Endodermal cell (in vitro differentiated cells): ENCODE data around the gene SCAPER. TPM values are rescaled to one million over a fixed set of nuclear protein-coding genes. Genes with fewer than 3 reads are reported as not detected.

Experiments used
- DNase-seq: peaks from one replicate; pipeline ENCODE4 v3.0.0-alpha.2; 2017
- H3K27ac ChIP-seq: 2 replicates; pipeline ENCODE4 v1.5.1; 2013; ENCODE audit warnings: mild to moderate bottlenecking, low read depth, low read length, moderate library complexity
- H3K27me3 ChIP-seq: 2 replicates; pipeline ENCODE4 v1.6.1; 2013; ENCODE audit warnings: mild to moderate bottlenecking, low read length, moderate library complexity; ENCODE audit not compliant: insufficient read depth, control insufficient read depth, poor library complexity, severe bottlenecking
- H3K36me3 ChIP-seq: 2 replicates; pipeline ENCODE4 v1.7.0; 2013; ENCODE audit warnings: mild to moderate bottlenecking, low read length, moderate library complexity; ENCODE audit not compliant: control insufficient read depth, insufficient read depth
- H3K4me1 ChIP-seq: one replicate; pipeline ENCODE4 v1.7.0; 2013; ENCODE audit warnings: low read length; ENCODE audit not compliant: control insufficient read depth, insufficient read depth
- H3K4me3 ChIP-seq: 2 replicates; pipeline ENCODE4 v1.5.1; 2013; ENCODE audit warnings: mild to moderate bottlenecking, low read length, moderate library complexity
- H3K9ac ChIP-seq: 2 replicates; pipeline ENCODE4 v1.6.1; 2013; ENCODE audit warnings: mild to moderate bottlenecking, low read length, moderate library complexity; ENCODE audit not compliant: poor library complexity, severe bottlenecking; ENCODE audit errors: extremely low read depth
- H3K9me3 ChIP-seq: 2 replicates; pipeline ENCODE4 v1.6.1; 2013; ENCODE audit warnings: mild to moderate bottlenecking, low read length, moderate library complexity; ENCODE audit not compliant: control insufficient read depth
- H3K27ac Mint-ChIP-seq: 2 replicates; pipeline ENCODE4 v1.8.0; 2020; ENCODE audit warnings: mixed read lengths
- H3K27me3 Mint-ChIP-seq: 2 replicates; pipeline ENCODE4 v1.8.0; 2021; ENCODE audit warnings: mild to moderate bottlenecking, mixed read lengths; ENCODE audit not compliant: insufficient read depth
- H3K36me3 Mint-ChIP-seq: 2 replicates; pipeline ENCODE4 v1.8.0; 2020; ENCODE audit warnings: low read depth, mixed read lengths
- H3K4me1 Mint-ChIP-seq: 2 replicates; pipeline ENCODE4 v1.8.0; 2020; ENCODE audit warnings: mixed read lengths
- H3K4me3 Mint-ChIP-seq: 2 replicates; pipeline ENCODE4 v1.8.0; 2020; ENCODE audit warnings: mild to moderate bottlenecking, moderate library complexity, mixed read lengths
- H3K9me3 Mint-ChIP-seq: 2 replicates; pipeline ENCODE4 v1.8.0; 2020; ENCODE audit warnings: mild to moderate bottlenecking, mixed read lengths
- WGBS, 2 experiments: methylation state at CpG; one replicate each; pipeline versions ENCODE4 v1.1.5 to v1.1.7; 2013; ENCODE audit warnings: missing lambda C conversion rate in 2 of 2, mixed read lengths in 1 of 2; ENCODE audit not compliant: insufficient coverage in 1 of 2, insufficient read length in 1 of 2; 5-methylcytosine and 5-hydroxymethylcytosine counted together
- total RNA-seq, 2 donors: library from RNA; stranded (reverse); fragmentation: NEBNext Ultra II Directional in 1 of 2; extraction: Animal tissue kit (Norgen Biotek cat#: 25700) in 1 of 2; gene quantifications; 2 replicates in 1 of 2; 3 replicates in 1 of 2; pipeline ENCODE4 v1.2.1, GENCODE V29; 2021
- TF ChIP-seq, protein P1 (sequence below): fragments of 200-600 bp; sonication (generic); conservative IDR thresholded peaks from 2 replicates; pipeline ENCODE4 v1.5.0; 2021; ENCODE audit warnings: antibody characterized with exemption, mild to moderate bottlenecking

The SCAPER gene
- total RNA-seq, 2 donors from 2014 or later = 8.9 to 12.2 TPM

DNA sequence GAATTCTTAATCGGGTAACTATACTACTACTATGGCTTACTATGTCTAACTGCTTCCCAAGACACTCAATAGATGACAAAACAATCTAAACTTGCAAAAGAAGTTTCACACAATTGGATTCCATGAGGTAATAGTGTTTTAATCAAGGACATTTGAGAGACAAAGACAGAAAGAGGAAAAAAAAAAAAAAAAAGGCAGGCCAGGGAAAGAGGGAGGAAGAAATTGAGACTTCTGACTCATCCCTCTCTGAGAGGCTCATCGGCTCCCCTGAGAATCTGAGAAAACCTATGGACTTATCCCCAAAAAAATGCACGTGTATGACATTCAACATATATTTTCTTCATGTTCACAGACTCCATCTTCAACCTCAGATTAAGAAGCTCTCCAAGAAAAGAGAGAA lies 61.0 kb downstream of the SCAPER start:
- TF ChIP-seq, protein P1, sequence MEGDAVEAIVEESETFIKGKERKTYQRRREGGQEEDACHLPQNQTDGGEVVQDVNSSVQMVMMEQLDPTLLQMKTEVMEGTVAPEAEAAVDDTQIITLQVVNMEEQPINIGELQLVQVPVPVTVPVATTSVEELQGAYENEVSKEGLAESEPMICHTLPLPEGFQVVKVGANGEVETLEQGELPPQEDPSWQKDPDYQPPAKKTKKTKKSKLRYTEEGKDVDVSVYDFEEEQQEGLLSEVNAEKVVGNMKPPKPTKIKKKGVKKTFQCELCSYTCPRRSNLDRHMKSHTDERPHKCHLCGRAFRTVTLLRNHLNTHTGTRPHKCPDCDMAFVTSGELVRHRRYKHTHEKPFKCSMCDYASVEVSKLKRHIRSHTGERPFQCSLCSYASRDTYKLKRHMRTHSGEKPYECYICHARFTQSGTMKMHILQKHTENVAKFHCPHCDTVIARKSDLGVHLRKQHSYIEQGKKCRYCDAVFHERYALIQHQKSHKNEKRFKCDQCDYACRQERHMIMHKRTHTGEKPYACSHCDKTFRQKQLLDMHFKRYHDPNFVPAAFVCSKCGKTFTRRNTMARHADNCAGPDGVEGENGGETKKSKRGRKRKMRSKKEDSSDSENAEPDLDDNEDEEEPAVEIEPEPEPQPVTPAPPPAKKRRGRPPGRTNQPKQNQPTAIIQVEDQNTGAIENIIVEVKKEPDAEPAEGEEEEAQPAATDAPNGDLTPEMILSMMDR = no peak
- Mint-ChIP-seq H3K27ac (no peak overlapping the region), H3K27me3 (no peaks in the 10 kb centered on the region), H3K36me3 (peaks cover under 1% of the 10 kb centered on the region), H3K4me3 (no peak overlapping the region), H3K9me3 (peaks cover 2% of the 10 kb centered on the region), H3K4me1 (no peaks in the 10 kb centered on the region)
- Histone ChIP-seq H3K4me1 (no peaks in the 10 kb centered on the region), H3K4me3 (no peak overlapping the region), H3K9ac (no peak overlapping the region), H3K36me3 (no peaks in the 10 kb centered on the region), H3K27ac (no peak overlapping the region), H3K27me3 (no peaks in the 10 kb centered on the region), H3K9me3 (no peaks in the 10 kb centered on the region)
- no peak for DNase-seq
- 52% methylated on average over 3 of the region's 3 CpGs; no CpG with 5 or more reads in 1 of the 2 experiments for WGBS, 2 experiments

DNA sequence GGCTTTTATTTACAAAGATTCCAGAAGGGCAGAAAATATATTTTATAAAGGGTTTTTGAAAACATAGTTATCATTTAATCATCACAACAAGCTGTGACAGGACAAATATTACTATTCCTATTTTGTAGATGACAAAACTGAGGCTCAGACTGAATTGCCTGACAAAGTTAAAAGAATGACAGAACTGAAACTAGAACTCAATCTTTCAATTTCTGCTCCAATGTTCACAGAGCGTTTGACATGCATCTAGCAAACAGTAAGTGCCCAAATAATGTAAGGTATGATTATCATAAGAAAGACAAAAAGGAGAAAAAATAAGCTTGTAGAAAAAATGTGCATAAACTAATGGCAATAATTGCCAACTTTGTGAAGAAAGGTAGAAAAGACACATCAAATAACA lies 61.9 kb downstream of the SCAPER start:
- 88 to 100% methylated on average over 1 of the region's 1 CpG for WGBS, 2 experiments
- H3K4me1 Mint-ChIP-seq = no peaks in the 10 kb centered on the region
- no peak overlapping the region for H3K4me3 Mint-ChIP-seq
- TF ChIP-seq, protein P1 = no peak
- no peaks in the 10 kb centered on the region for H3K4me1 ChIP-seq
- no peak overlapping the region for H3K9ac ChIP-seq
- no peak overlapping the region for H3K4me3 ChIP-seq
- H3K27me3 ChIP-seq = no peaks in the 10 kb centered on the region
- no peaks in the 10 kb centered on the region for H3K27me3 Mint-ChIP-seq
- no peaks in the 10 kb centered on the region for H3K9me3 ChIP-seq
- no peaks in the 10 kb centered on the region for H3K36me3 ChIP-seq
- no peaks in the 10 kb centered on the region for H3K9me3 Mint-ChIP-seq
- H3K27ac ChIP-seq = no peak overlapping the region
- no peak for DNase-seq
- no peaks in the 10 kb centered on the region for H3K36me3 Mint-ChIP-seq
- H3K27ac Mint-ChIP-seq = no peak overlapping the region

DNA sequence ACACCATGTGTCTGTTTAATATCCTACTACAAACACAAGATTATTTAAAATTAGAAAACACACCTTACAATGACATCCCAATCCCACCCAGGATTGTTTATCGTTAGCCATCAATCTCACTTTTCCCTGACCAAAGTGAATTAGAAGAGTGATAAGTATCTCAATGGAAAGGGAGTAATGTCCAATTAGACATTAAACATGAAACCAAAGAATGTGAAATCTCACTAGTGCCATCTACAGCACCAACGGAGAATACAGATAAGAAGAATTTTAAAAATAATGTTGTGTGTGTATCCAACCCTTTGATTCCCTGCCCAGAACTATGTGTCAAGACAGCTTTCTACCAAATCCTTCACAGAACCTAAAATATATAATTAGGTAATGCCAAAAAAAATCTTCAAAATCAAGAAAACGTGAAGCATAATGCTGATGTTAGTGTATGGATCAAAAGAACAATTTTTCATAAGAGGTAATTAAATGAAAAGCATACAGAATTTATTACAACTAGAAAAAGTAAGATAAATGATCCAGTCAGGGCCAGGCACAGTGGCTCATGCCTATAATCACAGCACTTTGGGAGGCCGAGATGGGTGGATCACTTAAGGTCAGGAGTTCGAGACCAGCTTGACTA lies 64.2 kb downstream of the SCAPER start:
- no peaks in the 10 kb centered on the region for H3K9me3 ChIP-seq
- no peaks in the 10 kb centered on the region for H3K36me3 Mint-ChIP-seq
- H3K27ac Mint-ChIP-seq = no peak overlapping the region
- H3K27me3 Mint-ChIP-seq = no peaks in the 10 kb centered on the region
- 96% methylated on average over 3 of the region's 5 CpGs; no CpG with 5 or more reads in 1 of the 2 experiments for WGBS, 2 experiments
- H3K27ac ChIP-seq = no peak overlapping the region
- H3K4me3 ChIP-seq = no peak overlapping the region
- no peak overlapping the region for H3K4me3 Mint-ChIP-seq
- no peaks in the 10 kb centered on the region for H3K4me1 Mint-ChIP-seq
- H3K9ac ChIP-seq = no peak overlapping the region
- TF ChIP-seq, protein P1 = peak; percentile 74
- no peaks in the 10 kb centered on the region for H3K9me3 Mint-ChIP-seq
- no peaks in the 10 kb centered on the region for H3K36me3 ChIP-seq
- H3K27me3 ChIP-seq = no peaks in the 10 kb centered on the region
- no peaks in the 10 kb centered on the region for H3K4me1 ChIP-seq
- DNase-seq = no peak
